SK-N-MC (cell line): ENCODE measurements around the gene ZC3H7B.

ENCODE experiments used
- EZH2 ChIP-seq: fragments of 200-600 bp; sonication (generic); IDR thresholded peaks from one replicate; pipeline ENCODE4 v1.6.1; 2017; ENCODE audit warnings: antibody characterized with exemption
- FOXP2 ChIP-seq: optimal IDR thresholded peaks from 2 replicates; pipeline ENCODE3; 2011; ENCODE audit warnings: mild to moderate bottlenecking, moderate library complexity; ENCODE audit not compliant: insufficient read depth; ENCODE audit errors: extremely low read length, control extremely low read depth
- POLR2AphosphoS5 ChIP-seq: IDR thresholded peaks from 2 replicates; pipeline ENCODE4 v1.6.1; 2012; ENCODE audit warnings: mild to moderate bottlenecking, low read depth, low read length, borderline replicate concordance

DNA sequence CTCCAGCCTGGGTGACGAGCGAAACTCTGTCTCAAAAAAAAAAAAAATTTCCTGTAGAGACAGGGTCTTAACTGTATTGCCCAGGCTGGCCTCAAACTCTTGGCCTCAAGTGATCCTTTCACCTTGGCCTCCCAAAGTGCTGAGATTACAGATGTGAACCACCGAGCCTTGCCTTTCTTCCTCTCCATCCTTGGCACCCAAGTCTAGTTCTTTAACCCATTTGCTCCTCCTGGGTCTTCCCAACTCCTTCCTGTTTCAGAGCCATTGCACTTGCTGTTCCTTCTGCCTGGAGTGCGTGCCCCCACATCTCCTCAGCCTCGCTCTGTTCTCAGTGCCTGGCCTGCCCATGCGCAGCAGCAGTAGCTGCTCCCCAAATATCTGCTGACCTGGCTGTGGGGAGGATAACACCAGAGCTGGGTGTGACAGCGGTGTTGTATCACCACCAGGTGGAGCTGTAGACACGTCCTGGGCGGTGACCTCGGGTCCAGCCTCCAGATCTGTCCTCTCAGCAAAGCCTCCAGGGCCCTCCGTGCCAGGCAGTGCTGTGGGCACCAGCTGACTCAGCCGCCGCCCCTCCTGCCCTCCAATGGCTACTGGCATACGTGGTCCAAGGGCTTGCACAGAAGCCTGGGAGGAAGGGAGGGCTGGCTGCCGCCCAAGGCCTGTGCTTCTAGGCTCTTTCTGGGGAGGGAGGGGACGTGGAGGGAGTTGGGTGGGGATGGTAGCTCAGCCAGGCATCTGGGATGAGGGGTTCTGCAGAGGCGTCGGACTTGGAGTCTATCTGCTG is 102.4 kb downstream of the ZC3H7B start:
- TF ChIP-seq EZH2 (no peak), POLR2AphosphoS5 (no peak), FOXP2 (no peak)
